Tibial nerve (tissue), 4 donors: Measurements from ENCODE around the gene PRTFDC1.

Experiments used
- CTCF ChIP-seq, 5 experiments: fragments of 200-600 bp in 3 of 5; fragments of 450-650 bp in 2 of 5; sonication (generic) in 3 of 5; IDR thresholded peaks; one replicate each; pipeline ENCODE4 v1.5.1; 2016 to 2019; ENCODE audit warnings: antibody characterized with exemption in 5 of 5, mild to moderate bottlenecking in 3 of 5, moderate library complexity in 2 of 5
- EP300 ChIP-seq, 2 donors: sonication (generic); formaldehyde crosslinking; IDR thresholded peaks; one replicate each; pipeline ENCODE4 v1.6.1; 2017; ENCODE audit warnings: antibody characterized with exemption in 2 of 2, mild to moderate bottlenecking in 1 of 2
- POLR2A ChIP-seq, 2 donors: fragments of 450-650 bp; IDR thresholded peaks; one replicate each; pipeline ENCODE4 v1.6.1; 2017; ENCODE audit warnings: antibody characterized with exemption in 2 of 2, mild to moderate bottlenecking in 2 of 2, moderate library complexity in 2 of 2

GRCh38 chr10:24804956-24805355 lies 147.4 kb downstream of the PRTFDC1 start:
- TF ChIP-seq CTCF (IDR thresholded peaks at IDR 0.05) (no peak), POLR2A (IDR thresholded peaks at IDR 0.05) (no peak), EP300 (IDR thresholded peaks at IDR 0.05) (no peak)
